T-helper 1 cell (primary cell): ENCODE results near the gene PIM3.

Experiments
- DNase-seq, 5 donors: peaks; one replicate each; pipeline ENCODE4 v3.0.0-alpha.2; 2012 to 2020

Gene PIM3

DNA sequence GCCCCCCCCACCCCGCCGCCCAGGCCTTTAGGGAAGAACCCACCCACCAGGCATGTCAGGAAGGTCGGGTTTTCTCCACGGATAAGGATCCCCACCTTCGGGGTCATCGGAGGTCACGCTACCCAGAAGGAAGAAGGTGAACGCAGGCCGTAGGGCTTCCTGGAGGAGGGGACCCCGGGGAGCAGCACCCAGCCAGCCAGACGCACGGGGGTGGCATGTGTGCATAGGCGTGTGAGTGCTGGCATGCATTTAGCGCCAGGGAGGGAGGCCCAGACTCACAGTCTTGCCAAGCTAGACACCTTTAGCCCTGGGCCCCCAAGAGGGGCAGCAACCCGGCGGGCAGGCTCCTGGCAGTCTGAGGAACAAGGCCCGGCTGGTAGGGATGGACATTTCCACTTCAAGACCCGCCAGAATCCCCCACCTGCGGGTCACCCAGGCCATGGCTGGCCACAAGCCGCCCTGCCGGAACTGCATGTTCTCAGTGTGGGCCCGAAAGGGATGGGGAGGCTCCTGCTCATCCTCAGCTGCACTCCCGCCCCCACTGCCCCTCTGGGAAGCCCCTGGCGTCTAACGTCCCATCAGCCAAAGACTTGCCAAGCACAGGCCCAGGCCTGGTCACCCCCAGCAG is 16.7 kb upstream of the PIM3 start:
- no peak for DNase-seq

- DNase-seq: no peak
These were observed 16.1 kb upstream of the PIM3 start for GRCh38 chr22:49944399-49944891.

- DNase-seq: peak in 4 of 5 donors; percentile 45 to 83 (median 60)
These were observed 15.4 kb upstream of the PIM3 start for GRCh38 chr22:49945042-49945794.

DNA sequence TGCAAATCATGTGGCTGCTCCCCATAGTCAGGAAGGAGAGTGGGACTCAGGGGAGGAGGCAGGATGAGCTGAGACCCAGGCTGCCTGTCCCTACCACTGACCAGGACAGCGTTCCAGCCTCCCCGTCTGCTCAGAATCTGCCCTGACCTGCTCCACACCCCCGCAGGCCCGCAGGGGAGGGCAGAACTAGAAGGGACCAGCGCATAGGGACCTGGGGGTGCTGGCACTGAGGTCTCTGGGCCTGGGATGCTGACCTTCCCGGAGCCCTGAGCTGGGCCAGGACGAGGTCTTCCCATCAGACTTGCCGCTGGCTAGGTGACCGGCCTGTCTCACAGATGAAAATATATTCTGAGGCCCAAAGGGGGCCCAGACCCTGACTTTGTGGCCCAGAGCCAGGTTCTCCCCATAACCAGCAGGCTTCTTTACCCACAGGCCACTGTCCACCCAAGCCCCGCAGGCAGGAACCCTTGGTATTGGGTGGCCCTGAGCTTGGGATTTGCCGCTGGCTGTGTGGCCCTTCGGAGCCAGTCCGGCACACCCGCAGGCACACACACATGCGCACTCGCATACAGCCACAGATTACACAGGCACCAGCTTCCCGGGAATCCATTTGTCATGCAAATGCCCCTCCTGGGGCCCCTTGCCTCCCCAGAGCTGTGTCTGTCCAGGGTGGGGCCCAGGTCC is 13.8 kb upstream of the PIM3 start:
- no peak for DNase-seq

- no peak for DNase-seq
These were observed 13.3 kb upstream of the PIM3 start for GRCh38 chr22:49947296-49947622.

DNA sequence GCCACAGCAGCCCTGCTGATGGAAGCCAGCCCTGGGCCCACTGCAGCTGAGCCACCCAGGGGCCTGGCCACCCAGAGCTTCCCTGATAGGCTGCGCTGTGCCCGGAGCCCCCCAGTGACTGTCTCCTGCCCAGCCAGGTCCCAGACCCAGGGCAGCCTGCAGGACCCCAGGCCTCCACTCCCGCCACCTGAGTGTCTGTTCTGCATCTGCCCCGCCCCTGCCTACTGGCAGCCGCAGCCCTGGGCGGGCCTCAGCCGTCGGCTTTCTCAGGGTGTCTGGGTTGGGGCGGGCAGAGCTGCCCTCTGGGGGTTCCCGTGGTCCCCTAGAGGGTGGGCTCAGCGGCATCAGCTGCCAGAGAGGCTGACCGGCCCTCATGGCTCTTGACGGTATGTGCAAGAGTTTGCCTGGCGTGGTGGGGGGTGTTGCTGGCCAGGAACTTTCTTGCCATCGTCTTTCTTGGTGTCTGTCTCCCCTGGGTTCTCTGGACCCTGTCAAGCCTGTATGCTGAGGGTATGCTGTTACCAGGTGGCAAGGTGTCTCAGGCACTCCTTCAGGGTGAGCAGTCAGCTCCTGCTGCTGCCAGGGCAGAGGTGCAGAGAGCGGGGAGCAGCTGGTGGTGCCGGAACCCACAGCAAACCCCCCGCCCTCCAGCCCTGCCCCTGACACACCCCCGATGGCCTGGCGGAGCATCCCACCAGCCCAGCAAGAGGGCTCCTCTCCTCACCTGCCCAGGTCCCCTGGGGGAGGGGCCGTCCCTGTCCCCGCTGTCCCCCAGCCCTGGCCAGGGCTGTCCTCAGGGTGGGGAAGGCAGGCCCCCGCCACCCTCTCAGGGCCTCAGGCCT is 12.2 kb upstream of the PIM3 start:
- no peak for DNase-seq

DNA sequence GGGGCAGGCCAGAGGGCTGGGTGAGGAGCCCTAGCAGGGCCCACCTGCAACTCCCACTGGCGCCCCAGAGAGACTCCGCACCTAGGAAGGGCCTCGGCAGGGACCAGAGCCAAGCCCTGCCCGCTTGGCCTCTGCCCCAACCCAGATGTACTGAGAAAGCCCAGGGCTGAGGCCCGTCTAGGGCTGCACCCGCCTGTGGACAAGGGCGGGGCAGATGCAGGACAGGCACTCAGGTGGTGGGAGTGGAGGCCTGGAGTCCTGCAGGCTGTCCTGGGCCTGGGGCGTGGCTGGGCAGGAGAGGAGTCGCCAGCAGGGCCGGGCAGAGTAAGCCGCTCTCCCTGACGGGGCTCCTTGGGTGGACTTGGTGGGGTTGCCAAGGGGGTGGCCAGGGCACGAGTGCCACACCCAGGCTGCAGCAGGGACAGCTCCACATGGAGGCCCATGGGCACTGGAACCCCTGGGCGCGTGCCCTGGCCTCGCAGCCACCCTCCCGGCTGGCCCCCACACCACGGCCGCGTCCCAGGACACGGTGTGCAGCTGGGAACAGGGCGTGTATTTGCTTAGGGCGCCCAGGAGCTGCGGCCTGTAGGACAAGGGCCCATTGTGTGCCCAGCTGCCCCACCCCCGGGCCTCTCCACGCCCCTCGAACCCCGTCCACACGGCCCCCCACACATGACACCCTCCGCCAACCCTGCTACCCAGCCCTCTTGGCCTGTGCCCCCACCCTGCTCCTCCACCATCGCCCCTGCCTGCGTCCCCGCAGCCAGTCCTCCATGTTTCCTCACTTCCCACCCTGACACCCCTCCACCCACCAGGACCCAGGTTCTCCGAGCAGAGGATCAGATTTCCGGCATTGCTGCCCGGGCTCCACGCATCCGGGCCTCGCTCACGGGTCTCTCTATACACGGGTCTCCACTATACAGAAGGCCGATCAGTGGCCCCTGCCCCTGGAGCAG is 11.3 kb upstream of the PIM3 start:
- DNase-seq: no peak

DNA sequence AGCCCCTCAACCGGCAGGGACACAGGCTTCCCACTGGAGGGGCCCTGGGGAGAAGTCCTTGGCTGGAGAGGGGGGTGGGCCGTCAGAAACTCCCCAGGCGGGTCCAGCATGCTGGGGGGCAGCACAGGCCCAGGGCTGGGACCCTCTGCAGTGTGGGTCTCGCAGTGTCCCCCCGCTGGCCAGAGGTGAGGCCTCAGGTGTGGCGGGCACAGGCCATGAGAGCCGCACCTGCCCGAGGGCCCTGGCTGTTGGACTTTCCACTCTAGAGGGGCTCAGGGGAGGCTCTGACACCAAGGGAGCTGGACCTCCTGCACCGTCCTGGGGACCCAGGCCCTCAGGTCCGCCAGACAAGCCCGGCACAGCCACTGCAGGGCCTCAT is 10.7 kb upstream of the PIM3 start:
- no peak for DNase-seq

GRCh38 chr22:49950396-49950994 is 10.1 kb upstream of the PIM3 start:
- DNase-seq: no peak

DNA sequence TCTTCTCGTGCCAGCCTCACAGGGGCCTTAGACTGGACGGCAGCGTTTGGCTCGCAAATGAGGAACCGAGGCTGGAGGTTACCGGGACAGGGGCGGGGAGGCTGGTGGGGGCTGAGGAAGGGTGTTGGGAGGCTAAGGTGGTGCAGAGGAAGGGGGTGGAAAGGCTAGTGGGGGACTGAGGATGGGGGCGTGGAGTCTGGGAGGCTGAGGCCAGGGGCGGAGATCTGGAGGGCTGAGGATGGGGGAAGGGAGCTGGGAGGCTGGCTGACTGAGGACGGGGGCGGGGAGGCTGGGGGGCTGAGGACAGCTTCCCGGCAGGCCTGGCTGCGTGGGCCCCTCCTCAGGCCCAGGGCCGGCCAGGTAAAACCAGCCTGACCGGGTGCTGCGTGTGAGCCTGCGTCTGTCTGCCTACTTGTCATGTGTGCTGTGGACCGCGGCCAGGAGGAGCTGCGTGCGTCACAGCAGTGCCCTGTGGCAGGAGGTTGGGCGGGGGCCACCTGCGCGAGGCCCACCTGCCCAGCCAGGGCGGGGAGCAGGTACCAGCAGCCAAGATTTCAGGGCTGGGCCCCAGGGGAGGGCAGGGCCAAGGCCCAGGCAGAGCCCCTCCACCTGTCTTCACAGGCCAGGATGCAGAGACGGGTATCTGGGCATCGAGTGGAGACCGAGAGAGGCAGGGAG is 9.4 kb upstream of the PIM3 start:
- no peak for DNase-seq

GRCh38 chr22:49951678-49951985 is 8.9 kb upstream of the PIM3 start:
- no peak for DNase-seq

- DNase-seq: no peak
These were observed 8.3 kb upstream of the PIM3 start for GRCh38 chr22:49951986-49952896.

DNA sequence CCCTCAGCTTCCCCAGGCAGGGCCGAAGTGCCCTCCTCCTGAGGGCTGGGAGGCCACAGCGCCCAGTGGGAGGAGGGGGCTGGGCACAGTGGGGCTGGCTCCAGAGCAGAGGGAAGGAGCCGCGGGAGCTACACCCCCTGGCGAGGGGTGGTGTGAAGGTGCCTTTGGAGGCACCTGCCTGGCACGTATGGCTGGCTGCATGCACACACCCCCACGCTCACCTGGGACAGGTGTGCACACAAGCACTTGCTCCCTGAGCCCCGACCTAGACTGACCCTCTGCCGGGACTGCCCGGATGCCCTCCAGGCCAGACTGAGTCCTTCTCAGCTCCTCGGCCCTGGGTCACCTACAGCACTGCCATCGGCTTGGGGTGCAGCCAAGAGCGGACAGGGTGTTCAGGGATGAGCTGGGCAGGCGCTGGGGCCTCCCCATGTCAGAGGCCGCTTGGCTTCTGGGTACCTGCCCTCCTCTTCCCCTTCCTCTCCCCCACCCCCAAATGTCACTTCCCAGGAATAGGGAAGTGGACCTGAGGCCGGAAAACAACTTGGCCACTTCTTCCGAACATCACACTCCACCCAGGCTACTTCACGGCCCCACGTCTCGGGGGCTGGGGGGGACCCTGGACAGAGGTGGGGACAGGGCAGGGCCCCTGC is 7.4 kb upstream of the PIM3 start:
- DNase-seq: no peak

DNA sequence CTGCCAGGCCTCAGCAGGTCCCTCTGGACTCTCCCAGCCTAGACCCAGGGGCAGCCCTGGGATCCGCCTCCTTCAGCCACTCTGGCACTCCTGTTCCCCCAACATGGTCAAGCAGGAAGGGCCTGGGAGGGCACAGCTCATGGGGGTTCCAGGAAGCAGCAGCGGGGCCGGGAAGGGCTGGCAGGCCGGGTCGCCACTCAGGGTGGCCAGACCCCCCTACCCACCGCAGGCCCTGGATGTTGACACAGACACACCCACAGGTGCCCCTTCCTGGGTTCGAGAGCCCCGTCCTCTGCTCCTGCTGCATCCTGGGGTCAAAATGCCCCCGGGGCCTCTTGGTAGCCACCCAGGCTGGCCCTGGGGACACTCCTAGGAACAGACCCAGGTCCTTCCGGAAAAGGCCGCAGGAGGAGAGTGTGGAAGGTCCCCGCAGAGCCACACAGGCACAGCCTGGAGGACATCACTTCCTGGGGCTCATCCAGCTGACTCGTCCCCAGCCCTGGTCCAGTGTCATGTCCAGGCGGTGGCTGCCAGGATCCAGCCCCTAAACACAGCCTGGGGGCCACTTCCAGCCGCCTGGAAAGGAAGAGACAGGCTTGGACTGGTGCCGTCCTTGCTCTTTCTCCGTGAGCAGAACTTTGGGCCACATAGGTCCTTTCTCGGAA is 6.8 kb upstream of the PIM3 start:
- DNase-seq: no peak

- no peak for DNase-seq
These were observed 6.2 kb upstream of the PIM3 start for GRCh38 chr22:49954354-49954753.

- no peak for DNase-seq
These were observed 5.5 kb upstream of the PIM3 start for GRCh38 chr22:49954991-49955580.

DNA sequence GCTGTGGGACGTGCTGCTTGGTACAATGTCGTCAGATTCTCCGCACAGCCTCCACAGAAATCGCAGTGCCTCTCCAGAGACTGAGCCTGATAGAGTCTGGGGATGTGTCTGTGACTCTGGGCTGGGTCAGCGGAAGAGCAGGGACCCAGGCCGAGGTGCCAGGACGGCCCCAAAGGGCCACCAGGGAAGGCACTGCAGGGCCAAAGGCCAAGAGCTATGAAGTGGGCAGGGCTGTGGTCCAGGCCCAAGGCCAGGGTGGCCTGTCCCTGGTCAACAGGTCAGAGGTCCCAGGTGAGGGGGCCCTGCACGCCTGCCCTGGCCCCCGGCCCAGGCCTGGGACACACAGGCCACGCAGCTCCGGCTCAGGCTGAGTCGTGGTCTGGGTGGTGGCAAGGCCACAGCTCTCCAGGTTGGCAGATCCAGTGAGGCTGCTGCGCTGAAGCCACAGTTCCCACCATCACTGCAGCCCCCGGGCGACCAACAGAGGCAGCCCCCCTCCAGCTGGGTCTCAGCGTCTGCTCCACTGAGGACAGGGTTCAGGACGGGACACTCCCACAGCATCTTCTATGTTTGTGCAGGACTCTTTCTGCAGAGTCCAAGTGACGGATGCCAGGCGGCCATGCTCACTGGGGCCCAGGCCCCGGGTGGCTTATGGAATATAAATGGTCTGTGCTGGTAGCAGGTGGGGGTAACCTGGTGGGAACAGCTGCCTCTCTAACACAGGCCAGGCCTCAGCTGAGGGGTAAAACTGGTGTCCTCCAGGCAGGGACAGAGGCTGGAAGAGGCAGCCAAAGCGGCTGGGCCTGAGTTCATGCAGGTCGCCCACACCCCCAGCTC is 4.8 kb upstream of the PIM3 start:
- no peak for DNase-seq

DNA sequence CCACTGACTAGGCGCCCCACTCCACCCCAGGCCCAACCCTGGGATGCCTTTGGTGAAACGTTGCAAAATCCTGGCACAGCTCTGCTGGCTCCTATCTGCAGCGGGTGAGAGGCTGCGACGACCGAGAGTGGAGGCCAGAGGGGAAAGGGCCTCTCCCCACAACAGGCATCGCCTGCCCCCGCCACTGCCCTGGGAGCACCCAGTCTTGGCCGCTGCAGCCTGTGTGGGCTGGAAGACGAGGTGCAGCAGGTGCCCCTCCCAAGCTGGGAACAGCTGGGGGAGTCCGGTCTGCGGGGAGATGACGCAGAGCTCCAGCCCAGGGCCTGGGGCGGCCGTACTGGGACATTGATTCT is 4.2 kb upstream of the PIM3 start:
- no peak for DNase-seq
